GM21367 (cell line): ENCODE measurements around the gene HPN.
"Not testable (repeated sequence)": the region's sequence is repeated elsewhere in the genome, so short reads cannot be mapped to it uniquely, and the experiment has no call there.

ENCODE experiments used
- ATAC-seq: cut with Tn5 transposase; IDR thresholded peaks from one replicate; pipeline ENCODE4 v1.9.1; 2021; ENCODE audit not compliant: unreplicated experiment

The HPN gene

GRCh38 chr19:35042056-35042730 is 672 bp downstream of the HPN start:
- ATAC-seq: no peak

- no peak for ATAC-seq
These were observed 1.6 kb downstream of the HPN start for GRCh38 chr19:35042954-35043604.

GRCh38 chr19:35043906-35044305 is 2.4 kb downstream of the HPN start:
- no peak for ATAC-seq

- no peak for ATAC-seq
These were observed 3.0 kb downstream of the HPN start for GRCh38 chr19:35044317-35045117.

- ATAC-seq: no peak
These were observed 4.3 kb downstream of the HPN start for GRCh38 chr19:35045667-35046300.

GRCh38 chr19:35046461-35046860 is 4.9 kb downstream of the HPN start:
- no peak for ATAC-seq

GRCh38 chr19:35048911-35049411 is 7.4 kb downstream of the HPN start:
- no peak for ATAC-seq

GRCh38 chr19:35049456-35049855 is 7.9 kb downstream of the HPN start:
- no peak for ATAC-seq

- not testable (repeated sequence) for ATAC-seq
These were observed 9.1 kb downstream of the HPN start for GRCh38 chr19:35050662-35051061.

- not testable (repeated sequence) for ATAC-seq
These were observed 9.7 kb downstream of the HPN start for GRCh38 chr19:35051268-35051667.

GRCh38 chr19:35051796-35052195 is 10.3 kb downstream of the HPN start:
- ATAC-seq: no peak

GRCh38 chr19:35052599-35053190 is 11.2 kb downstream of the HPN start:
- no peak for ATAC-seq

GRCh38 chr19:35053667-35054293 is 12.3 kb downstream of the HPN start:
- ATAC-seq: no peak

GRCh38 chr19:35054626-35055025 is 13.1 kb downstream of the HPN start:
- ATAC-seq: no peak

- no peak for ATAC-seq
These were observed 14.2 kb downstream of the HPN start for GRCh38 chr19:35055715-35056179.

GRCh38 chr19:35056513-35057063 is 15.1 kb downstream of the HPN start:
- no peak for ATAC-seq

- ATAC-seq: no peak
These were observed 16.8 kb downstream of the HPN start for GRCh38 chr19:35058370-35058769.

GRCh38 chr19:35059006-35059798 is 17.7 kb downstream of the HPN start:
- no peak for ATAC-seq

- ATAC-seq: no peak
These were observed 18.2 kb downstream of the HPN start for GRCh38 chr19:35059799-35060091.
